ENCODE measurements around the gene AKAP7. TPM values are rescaled to one million over a fixed set of nuclear protein-coding genes. Genes with fewer than 3 reads are reported as not detected.

The AKAP7 gene
- polyA plus RNA-seq, 1 donor (not counting 4 experiments of a cell fraction or from before 2014, with no cell fraction given): 1.7 TPM

- Histone ChIP-seq H3K4me1 (ENCODE audit: control insufficient read depth, extremely low read depth, insufficient read depth, low read length) (no peaks in the 10 kb centered on the region), H3K79me2 (ENCODE audit: control insufficient read depth, insufficient read depth, low read length) (no peaks in the 10 kb centered on the region), H3K27ac (ENCODE audit: control insufficient read depth, insufficient read depth, low read length) (no peak overlapping the region), H3K4me2 (ENCODE audit: control insufficient read depth, extremely low read depth, insufficient read depth, low read depth, low read length) (no peak overlapping the region), H3K9me3 (ENCODE audit: control insufficient read depth, low read depth, low read length) (no peaks in the 10 kb centered on the region), H4K20me1 (ENCODE audit: control insufficient read depth, extremely low read depth, insufficient read depth, low read length) (no peaks in the 10 kb centered on the region), H3K36me3 (ENCODE audit: control insufficient read depth in 2 of 2, extremely low read depth in 1 of 2, insufficient read depth in 2 of 2, low read length in 2 of 2) (no peaks in the 10 kb centered on the region), H3K27me3 (ENCODE audit: control insufficient read depth, extremely low read depth, insufficient read depth, low read length) (no peaks in the 10 kb centered on the region), H2AFZ (ENCODE audit: control insufficient read depth, low read length) (no peak overlapping the region), H3K9me1 (ENCODE audit: control insufficient read depth, extremely low read depth, insufficient read depth, low read length) (no peaks in the 10 kb centered on the region), H3K9ac (ENCODE audit: control insufficient read depth, extremely low read depth, insufficient read depth, low read length) (no peak overlapping the region), H3K4me3 (ENCODE audit: control insufficient read depth in 2 of 3, extremely low read depth in 1 of 3, insufficient read depth in 2 of 3, low read depth in 1 of 3, low read length in 3 of 3) (no peak overlapping the region)
- dilution Hi-C loops (cut with MboI; ENCODE audit: extremely low pct_ligation_motif_present, low sequenced_read_pairs): no loop called here
- FAIRE-seq (no peak), DNase-seq (ENCODE audit: low read depth, low spot score) (no peak)
- TF ChIP-seq CTCF (optimal IDR thresholded peaks at IDR 0.05 in 1 of 3, IDR thresholded peaks at IDR 0.05 in 1 of 3, conservative IDR thresholded peaks at IDR 0.05 in 1 of 3; ENCODE audit: extremely low read depth in 1 of 3, insufficient read depth in 2 of 3, low read length in 3 of 3) (no peak), EZH2 (IDR thresholded peaks at IDR 0.05; ENCODE audit: low read length) (no peak)
Observed at GRCh38 chr6:131257104-131257503, 121.8 kb downstream of the AKAP7 start.

GRCh38 chr6:131258010-131258652 is 122.9 kb downstream of the AKAP7 start:
- FAIRE-seq: no peak
- Histone ChIP-seq H3K9me1 (ENCODE audit: control insufficient read depth, extremely low read depth, insufficient read depth, low read length) (no peaks in the 10 kb centered on the region), H3K9me3 (ENCODE audit: control insufficient read depth, low read depth, low read length) (no peaks in the 10 kb centered on the region), H3K27me3 (ENCODE audit: control insufficient read depth, extremely low read depth, insufficient read depth, low read length) (no peaks in the 10 kb centered on the region), H3K4me3 (ENCODE audit: control insufficient read depth in 2 of 3, extremely low read depth in 1 of 3, insufficient read depth in 2 of 3, low read depth in 1 of 3, low read length in 3 of 3) (no peak overlapping the region), H2AFZ (ENCODE audit: control insufficient read depth, low read length) (no peak overlapping the region), H3K4me2 (ENCODE audit: control insufficient read depth, extremely low read depth, insufficient read depth, low read depth, low read length) (no peak overlapping the region), H3K27ac (ENCODE audit: control insufficient read depth, insufficient read depth, low read length) (no peak overlapping the region), H3K79me2 (ENCODE audit: control insufficient read depth, insufficient read depth, low read length) (no peaks in the 10 kb centered on the region), H3K4me1 (ENCODE audit: control insufficient read depth, extremely low read depth, insufficient read depth, low read length) (no peaks in the 10 kb centered on the region), H4K20me1 (ENCODE audit: control insufficient read depth, extremely low read depth, insufficient read depth, low read length) (no peaks in the 10 kb centered on the region), H3K36me3 (ENCODE audit: control insufficient read depth in 2 of 2, extremely low read depth in 1 of 2, insufficient read depth in 2 of 2, low read length in 2 of 2) (no peaks in the 10 kb centered on the region), H3K9ac (ENCODE audit: control insufficient read depth, extremely low read depth, insufficient read depth, low read length) (no peak overlapping the region)
- no peak for DNase-seq (ENCODE audit: low read depth, low spot score)
- dilution Hi-C loops (cut with MboI; ENCODE audit: extremely low pct_ligation_motif_present, low sequenced_read_pairs): no loop called here
- TF ChIP-seq EZH2 (IDR thresholded peaks at IDR 0.05; ENCODE audit: low read length) (no peak), CTCF (optimal IDR thresholded peaks at IDR 0.05 in 1 of 3, IDR thresholded peaks at IDR 0.05 in 1 of 3, conservative IDR thresholded peaks at IDR 0.05 in 1 of 3; ENCODE audit: extremely low read depth in 1 of 3, insufficient read depth in 2 of 3, low read length in 3 of 3) (no peak)
